Endothelial cell of umbilical vein (primary cell): Measurements from ENCODE around the gene IFNB1. TPM values are rescaled to one million over a fixed set of nuclear protein-coding genes. Genes with fewer than 3 reads are reported as not detected.

ENCODE experiments used
- BruUV-seq: library from RNA; stranded (reverse); fragments of 400-500 nt; replicated peaks from 2 replicates; lab custom pipeline; 2021; lab: Mats Ljungman, UMichigan
- CTCF ChIA-PET: fragments of 300-600, 350-600 bp; sonication (Branson Sonifier 250); formaldehyde crosslinking; loops from one replicate; lab custom pipeline; 2021; ENCODE audit warnings: antibody characterized with exemption, inconsistent platforms; lab: Charles Lee
- POLR2A ChIA-PET: fragments of 300-600, 350-600 bp; sonication (Branson Sonifier 250); formaldehyde crosslinking; loops from one replicate; lab custom pipeline; 2021; ENCODE audit warnings: antibody characterized with exemption, inconsistent platforms; lab: Charles Lee
- DNase-seq: peaks from one replicate; pipeline ENCODE4 v3.0.0-alpha.2; 2011; ENCODE audit warnings: low read depth, low spot score
- FAIRE-seq: peaks from 2 replicates; lab custom pipeline; 2011; peaks lifted over from hg19 to GRCh38; lab: Jason Lieb, UNC
- H2AFZ ChIP-seq: 2 replicates; pipeline ENCODE4 v1.6.0; 2012; ENCODE audit warnings: low read depth, low read length, control low read depth, inconsistent platforms
- H3K27ac ChIP-seq: 2 replicates; pipeline ENCODE4 v1.5.1; 2011; ENCODE audit warnings: low read depth, mild to moderate bottlenecking, control low read depth, low read length, moderate library complexity; ENCODE audit not compliant: insufficient read depth
- H3K27me3 ChIP-seq, 2 experiments: 2 replicates each; pipeline versions ENCODE4 v1.6.0 to v1.6.1; 2011; ENCODE audit warnings: low read length in 2 of 2, mixed read lengths in 1 of 2; ENCODE audit not compliant: control insufficient read depth in 2 of 2, insufficient read depth in 2 of 2
- H3K36me3 ChIP-seq, 2 experiments: 2 replicates in 1 of 2; 3 replicates in 1 of 2; pipeline ENCODE4 v1.5.1; 2011; ENCODE audit warnings: low read length in 2 of 2, mild to moderate bottlenecking in 1 of 2, moderate library complexity in 1 of 2; ENCODE audit not compliant: control insufficient read depth in 2 of 2, insufficient read depth in 2 of 2; ENCODE audit errors: extremely low read depth in 1 of 2
- H3K4me1 ChIP-seq: 3 replicates; pipeline ENCODE4 v1.5.1; 2011; ENCODE audit warnings: mild to moderate bottlenecking, low read length; ENCODE audit not compliant: control insufficient read depth, insufficient read depth; ENCODE audit errors: extremely low read depth
- H3K4me2 ChIP-seq: 2 replicates; pipeline ENCODE4 v1.6.1; 2011; ENCODE audit warnings: low read length, control low read depth, mixed read lengths; ENCODE audit not compliant: insufficient read depth
- H3K4me3 ChIP-seq, 3 experiments: fragments of 200-600 bp in 1 of 3; sonication (generic), shearing (Covaris generic) in 1 of 3; replicated peaks in 1 of 3; 2 replicates each; pipeline ENCODE4 v1.5.1; 2011 to 2016; ENCODE audit warnings: control low read depth in 3 of 3, low read length in 3 of 3, mild to moderate bottlenecking in 2 of 3, inconsistent platforms in 1 of 3, low read depth in 1 of 3, moderate library complexity in 1 of 3; ENCODE audit not compliant: insufficient read depth in 1 of 3
- H3K79me2 ChIP-seq: 2 replicates; pipeline ENCODE4 v1.6.0; 2012; ENCODE audit warnings: low read length, inconsistent platforms; ENCODE audit not compliant: control insufficient read depth, insufficient read depth
- H3K9ac ChIP-seq: replicated peaks from 2 replicates; pipeline ENCODE3; 2011; ENCODE audit warnings: low read length, control low read depth; ENCODE audit not compliant: insufficient read depth; ENCODE audit errors: extremely low read depth
- H3K9me1 ChIP-seq: replicated peaks from 3 replicates; pipeline ENCODE4 v1.6.0; 2011; ENCODE audit warnings: mild to moderate bottlenecking, low read length; ENCODE audit not compliant: control insufficient read depth, insufficient read depth; ENCODE audit errors: extremely low read depth
- H3K9me3 ChIP-seq: replicated peaks from 2 replicates; pipeline ENCODE4 v1.5.1; 2012; ENCODE audit warnings: low read length, inconsistent platforms; ENCODE audit not compliant: control insufficient read depth, insufficient read depth
- H4K20me1 ChIP-seq: replicated peaks from 2 replicates; pipeline ENCODE3; 2011; ENCODE audit warnings: mild to moderate bottlenecking, low read length; ENCODE audit not compliant: control insufficient read depth, insufficient read depth; ENCODE audit errors: extremely low read depth
- EZH2 ChIP-seq: IDR thresholded peaks from 2 replicates; pipeline ENCODE4 v1.6.1; 2012; ENCODE audit warnings: borderline replicate concordance, low read depth, mild to moderate bottlenecking, moderate library complexity, low read length, inconsistent platforms; ENCODE audit not compliant: severe bottlenecking
- FOS ChIP-seq: IDR thresholded peaks from 2 replicates; pipeline ENCODE4 v1.6.1; 2011; ENCODE audit warnings: mild to moderate bottlenecking, low read length, moderate library complexity, borderline replicate concordance; ENCODE audit not compliant: insufficient read depth
- GATA2 ChIP-seq: IDR thresholded peaks from 2 replicates; pipeline ENCODE4 v1.7.0; 2011; ENCODE audit warnings: low read depth, mild to moderate bottlenecking, moderate library complexity, mixed read lengths, low read length; ENCODE audit not compliant: insufficient read length, insufficient read depth
- JUN ChIP-seq: IDR thresholded peaks from 2 replicates; pipeline ENCODE4 v1.6.1; 2011; ENCODE audit warnings: borderline replicate concordance, low read depth; ENCODE audit not compliant: insufficient read length, insufficient read depth
- MYC ChIP-seq: IDR thresholded peaks from one replicate; pipeline ENCODE4 v1.6.1; 2011; ENCODE audit warnings: mild to moderate bottlenecking, low read depth, low read length
- POLR2A ChIP-seq: IDR thresholded peaks from 2 replicates; pipeline ENCODE4 v1.6.1; 2012; ENCODE audit warnings: low read depth, mild to moderate bottlenecking, control low read depth, low read length
- POLR2AphosphoS5 ChIP-seq: IDR thresholded peaks from 2 replicates; pipeline ENCODE4 v1.6.1; 2012; ENCODE audit warnings: low read depth, mild to moderate bottlenecking, control low read depth, low read length, moderate library complexity; ENCODE audit not compliant: insufficient read depth
- dilution Hi-C: fragments of 300-500 bp; cut with MboI; formaldehyde crosslinking; loops from one replicate; pipeline ENCODE4 v1.15.0; 2019; ENCODE audit warnings: low sequenced_read_pairs; ENCODE audit not compliant: extremely low pct_ligation_motif_present
- intact Hi-C: fragments of 100-400 bp; cut with micrococcal nuclease; formaldehyde crosslinking; loops from one replicate; pipeline ENCODE4 v1.10.0; 2022
- polyA plus RNA-seq, 4 experiments: library from polyadenylated mRNA; depleted of rRNA in 3 of 4; stranded (reverse) in 3 of 4; unstranded in 1 of 4; fragments of >200 nt; gene quantifications; 2 replicates each; pipeline versions ENCODE4 v1.2.1 to v1.2.3, GENCODE V29; 2011 to 2012; ENCODE audit warnings: missing spikeins in 1 of 4
- total RNA-seq: library from RNA; stranded (reverse); gene quantifications from 2 replicates; pipeline ENCODE4 v1.2.3, GENCODE V29; 2021
- TF ChIP-seq, protein P1 (sequence below), 2 donors: IDR thresholded peaks; 1 replicate in 1 of 2; 2 replicates in 1 of 2; pipeline ENCODE4 v1.5.1; 2011; ENCODE audit warnings: low read length in 2 of 2, mild to moderate bottlenecking in 2 of 2, moderate library complexity in 2 of 2, control low read depth in 1 of 2, inconsistent platforms in 1 of 2, low read depth in 1 of 2; ENCODE audit not compliant: insufficient read depth in 1 of 2; ENCODE audit errors: extremely low read depth in 1 of 2
- TF ChIP-seq, protein P2 (sequence below): IDR thresholded peaks from 2 replicates; pipeline ENCODE4 v1.6.1; 2011; ENCODE audit not compliant: insufficient read depth, insufficient read length

Gene IFNB1
- total and polyA plus RNA-seq, 2 donors (not counting 3 experiments of a cell fraction or from before 2014, with no cell fraction given) = not detected

DNA sequence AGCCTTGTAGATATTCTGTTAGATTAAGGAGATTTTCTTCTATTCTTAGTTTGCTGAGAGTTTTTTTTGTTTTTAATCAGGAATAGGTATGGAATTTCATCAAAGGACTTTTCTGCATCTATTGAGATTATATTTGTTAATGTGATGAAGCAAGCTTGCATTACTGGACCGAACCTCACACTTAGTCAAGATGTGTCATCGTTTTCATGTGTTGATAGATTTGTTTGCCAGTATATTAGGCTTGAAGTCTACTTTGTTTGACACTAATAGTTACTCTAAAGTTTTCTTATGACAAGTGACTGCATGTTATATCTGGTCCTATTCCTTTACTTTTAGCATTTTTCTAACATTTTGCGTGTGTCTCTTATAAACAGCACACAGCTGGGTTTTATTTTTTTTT, 33.9 kb downstream of the IFNB1 start:
- Histone ChIP-seq H3K36me3 (no peaks in the 10 kb centered on the region), H3K9me3 (no peaks in the 10 kb centered on the region), H3K27ac (no peak overlapping the region), H3K4me3 (no peak overlapping the region), H3K4me1 (no peaks in the 10 kb centered on the region), H3K9ac (no peak overlapping the region), H2AFZ (no peak overlapping the region), H3K9me1 (no peaks in the 10 kb centered on the region), H3K4me2 (no peak overlapping the region), H3K79me2 (no peaks in the 10 kb centered on the region), H3K27me3 (peaks cover 0 to 2% of the 10 kb centered on the region in 2 experiments), H4K20me1 (no peaks in the 10 kb centered on the region)
- FAIRE-seq (no peak), DNase-seq (no peak)
- intact Hi-C loops (no loop called here), dilution Hi-C loops (no loop called here)
- no peak for TF ChIP-seq FOS
- TF ChIP-seq POLR2AphosphoS5 = no peak
- TF ChIP-seq, protein P1, sequence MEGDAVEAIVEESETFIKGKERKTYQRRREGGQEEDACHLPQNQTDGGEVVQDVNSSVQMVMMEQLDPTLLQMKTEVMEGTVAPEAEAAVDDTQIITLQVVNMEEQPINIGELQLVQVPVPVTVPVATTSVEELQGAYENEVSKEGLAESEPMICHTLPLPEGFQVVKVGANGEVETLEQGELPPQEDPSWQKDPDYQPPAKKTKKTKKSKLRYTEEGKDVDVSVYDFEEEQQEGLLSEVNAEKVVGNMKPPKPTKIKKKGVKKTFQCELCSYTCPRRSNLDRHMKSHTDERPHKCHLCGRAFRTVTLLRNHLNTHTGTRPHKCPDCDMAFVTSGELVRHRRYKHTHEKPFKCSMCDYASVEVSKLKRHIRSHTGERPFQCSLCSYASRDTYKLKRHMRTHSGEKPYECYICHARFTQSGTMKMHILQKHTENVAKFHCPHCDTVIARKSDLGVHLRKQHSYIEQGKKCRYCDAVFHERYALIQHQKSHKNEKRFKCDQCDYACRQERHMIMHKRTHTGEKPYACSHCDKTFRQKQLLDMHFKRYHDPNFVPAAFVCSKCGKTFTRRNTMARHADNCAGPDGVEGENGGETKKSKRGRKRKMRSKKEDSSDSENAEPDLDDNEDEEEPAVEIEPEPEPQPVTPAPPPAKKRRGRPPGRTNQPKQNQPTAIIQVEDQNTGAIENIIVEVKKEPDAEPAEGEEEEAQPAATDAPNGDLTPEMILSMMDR (IDR thresholded peaks at IDR 0.05; ENCODE audit: extremely low read depth in 1 of 2, insufficient read depth in 1 of 2, low read depth in 1 of 2, low read length in 2 of 2) = no peak
- TF ChIP-seq POLR2A = no peak
- TF ChIP-seq JUN = no peak
- TF ChIP-seq EZH2 = no peak
- TF ChIP-seq, protein P2, sequence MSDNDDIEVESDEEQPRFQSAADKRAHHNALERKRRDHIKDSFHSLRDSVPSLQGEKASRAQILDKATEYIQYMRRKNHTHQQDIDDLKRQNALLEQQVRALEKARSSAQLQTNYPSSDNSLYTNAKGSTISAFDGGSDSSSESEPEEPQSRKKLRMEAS = no peak
- TF ChIP-seq MYC = no peak
- TF ChIP-seq GATA2 = no peak
- ChIA-PET CTCF (no interaction called here), POLR2A (no interaction called here)
- BruUV-seq = no TSS peak
